CD4-positive, alpha-beta T cell (primary cell): ENCODE measurements around the gene ADAMTS8. TPM values are rescaled to one million over a fixed set of nuclear protein-coding genes. Genes with fewer than 3 reads are reported as not detected.

ENCODE experiments used
- ATAC-seq: fragments of 200-7000 bp; cut with Tn5 transposase; one replicate; pipeline ENCODE4 v1.10.0; 2022; ENCODE audit warnings: mild to moderate bottlenecking; ENCODE audit not compliant: poor library complexity
- CTCF ChIA-PET: fragments of 350-600 bp; sonication (Branson Sonifier 250); formaldehyde crosslinking; loops from one replicate; lab custom pipeline; 2021; ENCODE audit warnings: antibody characterized with exemption, inconsistent platforms; lab: Charles Lee
- POLR2A ChIA-PET: fragments of 350-600 bp; sonication (Branson Sonifier 250); formaldehyde crosslinking; loops from one replicate; lab custom pipeline; 2021; ENCODE audit warnings: antibody characterized with exemption, inconsistent platforms; lab: Charles Lee
- DNase-seq, 14 experiments: peaks; one replicate each; pipeline ENCODE4 v3.0.0-alpha.2; 2013 to 2020; ENCODE audit warnings: mixed read lengths in 2 of 14
- H3K27ac ChIP-seq, 2 donors: one replicate each; pipeline versions ENCODE4 v1.5.1 to v1.7.0; 2013; ENCODE audit warnings: low read length in 2 of 2, low read depth in 1 of 2, mild to moderate bottlenecking in 1 of 2
- H3K27me3 ChIP-seq, 2 experiments: 1 replicate in 1 of 2; 2 replicates in 1 of 2; pipeline versions ENCODE4 v1.6.1 to v1.7.0; 2013; ENCODE audit warnings: low read length in 2 of 2, control low read depth in 1 of 2, mild to moderate bottlenecking in 1 of 2, moderate library complexity in 1 of 2; ENCODE audit not compliant: insufficient read depth in 2 of 2, control insufficient read depth in 1 of 2
- H3K36me3 ChIP-seq: one replicate; pipeline ENCODE4 v1.6.1; 2013; ENCODE audit warnings: low read length, control low read depth; ENCODE audit not compliant: insufficient read depth
- H3K4me1 ChIP-seq: one replicate; pipeline ENCODE4 v1.6.1; 2013; ENCODE audit warnings: low read length, control low read depth; ENCODE audit not compliant: insufficient read depth
- H3K4me3 ChIP-seq: one replicate; pipeline ENCODE4 v1.5.1; 2013; ENCODE audit warnings: mild to moderate bottlenecking, low read length, moderate library complexity
- H3K9me3 ChIP-seq, 2 experiments: 1 replicate in 1 of 2; 2 replicates in 1 of 2; pipeline versions ENCODE4 v1.6.1 to v1.7.0; 2013; ENCODE audit warnings: low read length in 2 of 2, mild to moderate bottlenecking in 2 of 2, control low read depth in 1 of 2, moderate library complexity in 1 of 2; ENCODE audit not compliant: control insufficient read depth in 1 of 2, insufficient read depth in 1 of 2
- H3K27ac Mint-ChIP-seq: one replicate; pipeline ENCODE4 v1.8.0; 2020; ENCODE audit warnings: mixed read lengths
- H3K27me3 Mint-ChIP-seq: one replicate; pipeline ENCODE4 v1.8.0; 2021; ENCODE audit warnings: mixed read lengths
- H3K36me3 Mint-ChIP-seq: one replicate; pipeline ENCODE4 v1.8.0; 2021; ENCODE audit warnings: low read depth, mixed read lengths
- H3K4me1 Mint-ChIP-seq: one replicate; pipeline ENCODE4 v1.8.0; 2021; ENCODE audit warnings: low read depth, mixed read lengths
- H3K4me3 Mint-ChIP-seq: one replicate; pipeline ENCODE4 v1.8.0; 2020; ENCODE audit warnings: mild to moderate bottlenecking, mixed read lengths
- H3K9me3 Mint-ChIP-seq: one replicate; pipeline ENCODE4 v1.8.0; 2020; ENCODE audit warnings: mixed read lengths
- intact Hi-C, 2 experiments: fragments of 100-400 bp; cut with DNase I in 1 of 2; cut with micrococcal nuclease in 1 of 2; formaldehyde crosslinking; loops; one replicate each; pipeline versions ENCODE4 v1.15.1 to v1.9.0; 2023 to 2025; cut with DNase I, micrococcal nuclease
- total RNA-seq, 174 experiments: library from RNA in 2 of 174; stranded (reverse) in 2 of 174; gene quantifications; one replicate each; pipeline ENCODE4 v1.2.3 and lab custom pipeline; 2021 to 2026
- TF ChIP-seq, protein P1 (sequence below): fragments of 200-600 bp; IDR thresholded peaks from one replicate; pipeline ENCODE4 v1.8.0; 2022; ENCODE audit warnings: antibody characterized with exemption, mild to moderate bottlenecking

ADAMTS8 gene
- total RNA-seq, 2 experiments from 2014 or later = not detected

DNA sequence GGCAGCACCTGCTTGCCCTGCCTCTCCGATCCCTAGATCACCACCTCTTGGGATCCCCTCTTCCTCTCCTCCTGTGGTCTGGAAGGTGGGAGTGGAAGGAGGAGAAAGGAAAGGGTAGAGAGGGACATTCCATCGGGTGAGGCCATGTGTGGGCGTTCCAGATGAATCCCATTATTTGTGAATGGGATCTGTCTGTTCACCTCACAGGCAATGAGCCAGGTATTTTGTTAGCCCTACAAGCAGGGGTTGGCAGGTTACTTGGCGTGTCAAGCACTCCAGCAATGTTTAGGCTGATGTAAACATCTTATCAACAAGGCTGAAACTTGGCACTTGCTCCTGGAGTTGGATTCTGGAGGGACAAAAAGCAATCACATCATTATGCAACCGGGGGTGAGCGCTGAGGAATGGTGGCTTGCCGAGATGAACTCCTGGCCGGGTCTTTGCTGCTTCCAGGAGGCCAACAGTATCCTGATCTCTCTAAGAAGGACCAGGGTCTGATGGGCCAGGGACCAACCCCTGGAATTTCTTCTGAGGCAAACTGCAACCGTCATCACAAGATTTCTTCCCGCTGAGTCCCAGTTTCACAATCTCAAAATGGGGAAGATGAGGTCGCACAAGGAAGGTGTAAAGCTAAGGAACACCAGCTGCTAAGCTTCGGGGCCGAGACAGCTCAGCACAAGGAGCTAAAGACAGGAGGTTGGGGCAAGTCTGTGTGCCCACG, 7.8 kb downstream of the ADAMTS8 start:
- TF ChIP-seq, protein P1, sequence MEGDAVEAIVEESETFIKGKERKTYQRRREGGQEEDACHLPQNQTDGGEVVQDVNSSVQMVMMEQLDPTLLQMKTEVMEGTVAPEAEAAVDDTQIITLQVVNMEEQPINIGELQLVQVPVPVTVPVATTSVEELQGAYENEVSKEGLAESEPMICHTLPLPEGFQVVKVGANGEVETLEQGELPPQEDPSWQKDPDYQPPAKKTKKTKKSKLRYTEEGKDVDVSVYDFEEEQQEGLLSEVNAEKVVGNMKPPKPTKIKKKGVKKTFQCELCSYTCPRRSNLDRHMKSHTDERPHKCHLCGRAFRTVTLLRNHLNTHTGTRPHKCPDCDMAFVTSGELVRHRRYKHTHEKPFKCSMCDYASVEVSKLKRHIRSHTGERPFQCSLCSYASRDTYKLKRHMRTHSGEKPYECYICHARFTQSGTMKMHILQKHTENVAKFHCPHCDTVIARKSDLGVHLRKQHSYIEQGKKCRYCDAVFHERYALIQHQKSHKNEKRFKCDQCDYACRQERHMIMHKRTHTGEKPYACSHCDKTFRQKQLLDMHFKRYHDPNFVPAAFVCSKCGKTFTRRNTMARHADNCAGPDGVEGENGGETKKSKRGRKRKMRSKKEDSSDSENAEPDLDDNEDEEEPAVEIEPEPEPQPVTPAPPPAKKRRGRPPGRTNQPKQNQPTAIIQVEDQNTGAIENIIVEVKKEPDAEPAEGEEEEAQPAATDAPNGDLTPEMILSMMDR = no peak
- ChIA-PET CTCF (no interaction called here), POLR2A (no interaction called here)
- peaks cover 9 to 14% of the 10 kb centered on the region in 2 experiments for H3K27me3 ChIP-seq
- Mint-ChIP-seq H3K4me1 (no peaks in the 10 kb centered on the region), H3K4me3 (no peak overlapping the region), H3K27ac (no peak overlapping the region), H3K27me3 (peaks cover 38% of the 10 kb centered on the region), H3K9me3 (no peaks in the 10 kb centered on the region), H3K36me3 (no peaks in the 10 kb centered on the region)
- no peaks in the 10 kb centered on the region for H3K36me3 ChIP-seq
- no peaks in the 10 kb centered on the region for H3K4me1 ChIP-seq
- no peaks in the 10 kb centered on the region for H3K9me3 ChIP-seq
- intact Hi-C loops = no loop called here
- ATAC-seq (no peak), DNase-seq (no peak)
- no peak overlapping the region for H3K27ac ChIP-seq
- H3K4me3 ChIP-seq = no peak overlapping the region

DNA sequence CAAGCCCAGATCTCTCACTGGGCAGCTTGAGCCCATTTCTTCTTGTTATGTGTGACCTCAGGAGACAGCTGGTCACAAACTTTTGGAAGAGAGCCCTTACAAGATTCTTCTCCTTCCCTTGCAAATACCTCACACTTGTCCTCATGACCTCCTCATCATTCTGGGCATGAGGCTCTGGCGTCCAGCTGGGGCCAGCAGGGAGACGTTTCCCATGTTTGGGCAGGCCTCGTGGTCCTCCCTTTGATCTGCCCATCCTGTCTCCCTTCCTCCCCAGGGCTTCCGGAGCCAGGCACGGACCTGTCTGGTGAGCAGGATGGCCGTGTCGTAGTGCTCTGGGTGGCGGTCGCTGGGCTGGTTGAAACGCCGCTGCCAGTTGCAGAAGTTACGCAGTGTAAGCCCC, 9.7 kb downstream of the ADAMTS8 start:
- ChIA-PET CTCF (no interaction called here), POLR2A (no interaction called here)
- ATAC-seq (no peak), DNase-seq (no peak)
- intact Hi-C loops = no loop called here
- no peaks in the 10 kb centered on the region for H3K4me1 Mint-ChIP-seq
- H3K9me3 ChIP-seq = no peaks in the 10 kb centered on the region
- H3K27ac Mint-ChIP-seq = no peak overlapping the region
- no peaks in the 10 kb centered on the region for H3K4me1 ChIP-seq
- no peak overlapping the region for H3K4me3 Mint-ChIP-seq
- H3K36me3 Mint-ChIP-seq = no peaks in the 10 kb centered on the region
- H3K4me3 ChIP-seq = no peak overlapping the region
- peaks cover 29% of the 10 kb centered on the region for H3K27me3 Mint-ChIP-seq
- no peaks in the 10 kb centered on the region for H3K9me3 Mint-ChIP-seq
- no peaks in the 10 kb centered on the region for H3K36me3 ChIP-seq
- TF ChIP-seq, protein P1 = no peak
- no peak overlapping the region for H3K27ac ChIP-seq
- peaks cover 3 to 9% of the 10 kb centered on the region in 2 experiments for H3K27me3 ChIP-seq

DNA sequence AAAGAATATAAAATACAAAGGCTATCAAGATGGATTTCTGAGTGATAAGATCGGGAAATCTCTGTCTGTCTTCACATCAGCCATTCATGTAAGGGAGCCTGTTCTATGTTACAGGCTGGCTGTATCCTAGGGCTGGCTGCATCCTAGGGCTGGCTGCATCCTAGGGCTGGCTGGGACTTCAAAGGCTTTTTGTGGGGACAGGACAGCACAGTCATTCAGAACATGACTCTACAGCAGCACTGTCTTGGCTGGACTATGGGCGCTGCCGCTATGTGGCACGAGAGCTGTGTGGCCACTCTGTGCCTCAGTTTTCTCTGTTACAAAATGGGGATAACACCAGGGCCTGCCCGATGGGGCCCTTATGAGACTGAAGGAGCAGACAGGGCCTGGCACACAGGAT, 10.2 kb downstream of the ADAMTS8 start:
- DNase-seq = no peak
- CTCF ChIA-PET = no interaction called here
- no peak overlapping the region for H3K27ac ChIP-seq

More for the DNA sequence above, 10.2 kb downstream of the ADAMTS8 start:
- Mint-ChIP-seq H3K36me3 (no peaks in the 10 kb centered on the region), H3K27me3 (peaks cover 27% of the 10 kb centered on the region), H3K9me3 (no peaks in the 10 kb centered on the region), H3K4me3 (no peak overlapping the region), H3K27ac (no peak overlapping the region), H3K4me1 (no peaks in the 10 kb centered on the region)
- Histone ChIP-seq H3K4me1 (no peaks in the 10 kb centered on the region), H3K4me3 (no peak overlapping the region), H3K27me3 (peaks cover 0 to 7% of the 10 kb centered on the region in 2 experiments), H3K36me3 (no peaks in the 10 kb centered on the region), H3K9me3 (no peaks in the 10 kb centered on the region)
- ATAC-seq = no peak
- POLR2A ChIA-PET = no interaction called here
- TF ChIP-seq, protein P1 = no peak
- intact Hi-C loops = no loop called here
